Measurements from ENCODE around the gene MYT1. TPM values are rescaled to one million over a fixed set of nuclear protein-coding genes. Genes with fewer than 3 reads are reported as not detected.

MYT1 gene
- total and polyA plus RNA-seq, 2 of the 13 experiments (the other 11 are each of a cell fraction or from before 2014, with no cell fraction given) = 0.58 to 2.5 TPM

DNA sequence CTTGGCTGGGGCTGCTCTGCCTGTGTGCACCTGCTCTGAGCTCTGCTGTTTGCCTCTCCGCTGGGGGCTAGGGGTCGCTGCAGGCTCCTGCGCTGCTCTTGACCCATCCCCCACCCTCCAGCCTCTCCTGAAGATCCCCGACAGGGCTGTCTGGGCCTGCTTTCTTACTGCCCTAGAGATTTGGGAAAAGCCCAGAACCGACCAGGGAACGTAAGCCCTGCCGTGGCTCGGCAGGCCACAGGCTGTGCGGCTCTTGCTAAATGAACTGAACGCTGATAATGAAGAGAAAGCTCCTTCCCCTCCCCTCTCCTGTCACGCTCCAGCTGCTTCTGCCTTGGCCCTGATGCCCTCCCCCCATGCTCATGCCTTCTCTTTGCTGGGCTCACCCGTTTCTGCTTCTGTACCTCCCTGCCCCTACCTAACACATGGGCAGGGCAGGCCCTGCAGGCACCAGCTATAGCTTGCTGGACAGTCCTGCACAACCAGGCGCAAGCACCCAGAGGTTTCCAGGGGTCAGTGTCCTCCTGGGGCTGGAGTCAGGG is 59.3 kb downstream of the MYT1 start (continued):
- TF ChIP-seq ZNF670 (CRISPR knock-in tag; IDR thresholded peaks at IDR 0.05; ENCODE audit: borderline replicate concordance) = 0 out of 2 replicates have a peak, but pooled peaks have one; percentile 73
- no peak for TF ChIP-seq ZBTB1 (CRISPR knock-in tag; IDR thresholded peaks at IDR 0.05; ENCODE audit: borderline replicate concordance)
- TF ChIP-seq, protein P1, sequence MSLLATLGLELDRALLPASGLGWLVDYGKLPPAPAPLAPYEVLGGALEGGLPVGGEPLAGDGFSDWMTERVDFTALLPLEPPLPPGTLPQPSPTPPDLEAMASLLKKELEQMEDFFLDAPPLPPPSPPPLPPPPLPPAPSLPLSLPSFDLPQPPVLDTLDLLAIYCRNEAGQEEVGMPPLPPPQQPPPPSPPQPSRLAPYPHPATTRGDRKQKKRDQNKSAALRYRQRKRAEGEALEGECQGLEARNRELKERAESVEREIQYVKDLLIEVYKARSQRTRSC (CRISPR knock-in tag; IDR thresholded peaks at IDR 0.05; ENCODE audit: low read depth) = no peak
- TF ChIP-seq, protein P2, sequence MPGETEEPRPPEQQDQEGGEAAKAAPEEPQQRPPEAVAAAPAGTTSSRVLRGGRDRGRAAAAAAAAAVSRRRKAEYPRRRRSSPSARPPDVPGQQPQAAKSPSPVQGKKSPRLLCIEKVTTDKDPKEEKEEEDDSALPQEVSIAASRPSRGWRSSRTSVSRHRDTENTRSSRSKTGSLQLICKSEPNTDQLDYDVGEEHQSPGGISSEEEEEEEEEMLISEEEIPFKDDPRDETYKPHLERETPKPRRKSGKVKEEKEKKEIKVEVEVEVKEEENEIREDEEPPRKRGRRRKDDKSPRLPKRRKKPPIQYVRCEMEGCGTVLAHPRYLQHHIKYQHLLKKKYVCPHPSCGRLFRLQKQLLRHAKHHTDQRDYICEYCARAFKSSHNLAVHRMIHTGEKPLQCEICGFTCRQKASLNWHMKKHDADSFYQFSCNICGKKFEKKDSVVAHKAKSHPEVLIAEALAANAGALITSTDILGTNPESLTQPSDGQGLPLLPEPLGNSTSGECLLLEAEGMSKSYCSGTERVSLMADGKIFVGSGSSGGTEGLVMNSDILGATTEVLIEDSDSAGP (CRISPR knock-in tag; IDR thresholded peaks at IDR 0.05; ENCODE audit: borderline replicate concordance) = peak; percentile 92
- TF ChIP-seq KDM3A (CRISPR knock-in tag; IDR thresholded peaks at IDR 0.05; ENCODE audit: low read depth) = peak; percentile 54; the same call in 1 of the 2 replicates
- TF ChIP-seq, protein P3, sequence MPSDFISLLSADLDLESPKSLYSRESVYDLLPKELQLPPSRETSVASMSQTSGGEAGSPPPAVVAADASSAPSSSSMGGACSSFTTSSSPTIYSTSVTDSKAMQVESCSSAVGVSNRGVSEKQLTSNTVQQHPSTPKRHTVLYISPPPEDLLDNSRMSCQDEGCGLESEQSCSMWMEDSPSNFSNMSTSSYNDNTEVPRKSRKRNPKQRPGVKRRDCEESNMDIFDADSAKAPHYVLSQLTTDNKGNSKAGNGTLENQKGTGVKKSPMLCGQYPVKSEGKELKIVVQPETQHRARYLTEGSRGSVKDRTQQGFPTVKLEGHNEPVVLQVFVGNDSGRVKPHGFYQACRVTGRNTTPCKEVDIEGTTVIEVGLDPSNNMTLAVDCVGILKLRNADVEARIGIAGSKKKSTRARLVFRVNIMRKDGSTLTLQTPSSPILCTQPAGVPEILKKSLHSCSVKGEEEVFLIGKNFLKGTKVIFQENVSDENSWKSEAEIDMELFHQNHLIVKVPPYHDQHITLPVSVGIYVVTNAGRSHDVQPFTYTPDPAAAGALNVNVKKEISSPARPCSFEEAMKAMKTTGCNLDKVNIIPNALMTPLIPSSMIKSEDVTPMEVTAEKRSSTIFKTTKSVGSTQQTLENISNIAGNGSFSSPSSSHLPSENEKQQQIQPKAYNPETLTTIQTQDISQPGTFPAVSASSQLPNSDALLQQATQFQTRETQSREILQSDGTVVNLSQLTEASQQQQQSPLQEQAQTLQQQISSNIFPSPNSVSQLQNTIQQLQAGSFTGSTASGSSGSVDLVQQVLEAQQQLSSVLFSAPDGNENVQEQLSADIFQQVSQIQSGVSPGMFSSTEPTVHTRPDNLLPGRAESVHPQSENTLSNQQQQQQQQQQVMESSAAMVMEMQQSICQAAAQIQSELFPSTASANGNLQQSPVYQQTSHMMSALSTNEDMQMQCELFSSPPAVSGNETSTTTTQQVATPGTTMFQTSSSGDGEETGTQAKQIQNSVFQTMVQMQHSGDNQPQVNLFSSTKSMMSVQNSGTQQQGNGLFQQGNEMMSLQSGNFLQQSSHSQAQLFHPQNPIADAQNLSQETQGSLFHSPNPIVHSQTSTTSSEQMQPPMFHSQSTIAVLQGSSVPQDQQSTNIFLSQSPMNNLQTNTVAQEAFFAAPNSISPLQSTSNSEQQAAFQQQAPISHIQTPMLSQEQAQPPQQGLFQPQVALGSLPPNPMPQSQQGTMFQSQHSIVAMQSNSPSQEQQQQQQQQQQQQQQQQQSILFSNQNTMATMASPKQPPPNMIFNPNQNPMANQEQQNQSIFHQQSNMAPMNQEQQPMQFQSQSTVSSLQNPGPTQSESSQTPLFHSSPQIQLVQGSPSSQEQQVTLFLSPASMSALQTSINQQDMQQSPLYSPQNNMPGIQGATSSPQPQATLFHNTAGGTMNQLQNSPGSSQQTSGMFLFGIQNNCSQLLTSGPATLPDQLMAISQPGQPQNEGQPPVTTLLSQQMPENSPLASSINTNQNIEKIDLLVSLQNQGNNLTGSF (CRISPR knock-in tag; IDR thresholded peaks at IDR 0.05) = no peak
- no peak for TF ChIP-seq ATM (IDR thresholded peaks at IDR 0.05; ENCODE audit: borderline replicate concordance)
- TF ChIP-seq, protein P4, sequence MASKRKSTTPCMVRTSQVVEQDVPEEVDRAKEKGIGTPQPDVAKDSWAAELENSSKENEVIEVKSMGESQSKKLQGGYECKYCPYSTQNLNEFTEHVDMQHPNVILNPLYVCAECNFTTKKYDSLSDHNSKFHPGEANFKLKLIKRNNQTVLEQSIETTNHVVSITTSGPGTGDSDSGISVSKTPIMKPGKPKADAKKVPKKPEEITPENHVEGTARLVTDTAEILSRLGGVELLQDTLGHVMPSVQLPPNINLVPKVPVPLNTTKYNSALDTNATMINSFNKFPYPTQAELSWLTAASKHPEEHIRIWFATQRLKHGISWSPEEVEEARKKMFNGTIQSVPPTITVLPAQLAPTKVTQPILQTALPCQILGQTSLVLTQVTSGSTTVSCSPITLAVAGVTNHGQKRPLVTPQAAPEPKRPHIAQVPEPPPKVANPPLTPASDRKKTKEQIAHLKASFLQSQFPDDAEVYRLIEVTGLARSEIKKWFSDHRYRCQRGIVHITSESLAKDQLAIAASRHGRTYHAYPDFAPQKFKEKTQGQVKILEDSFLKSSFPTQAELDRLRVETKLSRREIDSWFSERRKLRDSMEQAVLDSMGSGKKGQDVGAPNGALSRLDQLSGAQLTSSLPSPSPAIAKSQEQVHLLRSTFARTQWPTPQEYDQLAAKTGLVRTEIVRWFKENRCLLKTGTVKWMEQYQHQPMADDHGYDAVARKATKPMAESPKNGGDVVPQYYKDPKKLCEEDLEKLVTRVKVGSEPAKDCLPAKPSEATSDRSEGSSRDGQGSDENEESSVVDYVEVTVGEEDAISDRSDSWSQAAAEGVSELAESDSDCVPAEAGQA (IDR thresholded peaks at IDR 0.05; ENCODE audit: low read depth) = no peak
- TF ChIP-seq, protein P4 (CRISPR knock-in tag; IDR thresholded peaks at IDR 0.05; ENCODE audit: borderline replicate concordance) = no peak
- TF ChIP-seq ZBTB8A (CRISPR knock-in tag; IDR thresholded peaks at IDR 0.05; ENCODE audit: borderline replicate concordance, low read depth) = no peak
- peak; percentile 74; the same call in 1 of the 2 replicates for TF ChIP-seq MYC (CRISPR knock-in tag; IDR thresholded peaks at IDR 0.05; ENCODE audit: borderline replicate concordance)
- no peak for TF ChIP-seq SOX13 (IDR thresholded peaks at IDR 0.05)
- TF ChIP-seq SOX13 (CRISPR knock-in tag; conservative IDR thresholded peaks at IDR 0.05 in 1 of 2, IDR thresholded peaks at IDR 0.05 in 1 of 2) = 0 out of 4 replicates have a peak, but pooled peaks of 1 of the 2 experiments have one; percentile 19
- TF ChIP-seq KDM6A (CRISPR knock-in tag; IDR thresholded peaks at IDR 0.05; ENCODE audit: low read depth) = no peak
- peak; percentile 32 for TF ChIP-seq ASH2L (IDR thresholded peaks at IDR 0.05; ENCODE audit: insufficient read length, low read depth, low read length)
- peak; percentile 95; the same call in 1 of the 2 replicates for TF ChIP-seq ZNF274 (CRISPR knock-in tag; IDR thresholded peaks at IDR 0.05)

Data from HepG2 (cell line).